ENCODE measurements around the gene PDK2.
A peak's percentile ranks its signal among the peaks of the same experiment; 100 is the strongest.

The PDK2 gene

DNA sequence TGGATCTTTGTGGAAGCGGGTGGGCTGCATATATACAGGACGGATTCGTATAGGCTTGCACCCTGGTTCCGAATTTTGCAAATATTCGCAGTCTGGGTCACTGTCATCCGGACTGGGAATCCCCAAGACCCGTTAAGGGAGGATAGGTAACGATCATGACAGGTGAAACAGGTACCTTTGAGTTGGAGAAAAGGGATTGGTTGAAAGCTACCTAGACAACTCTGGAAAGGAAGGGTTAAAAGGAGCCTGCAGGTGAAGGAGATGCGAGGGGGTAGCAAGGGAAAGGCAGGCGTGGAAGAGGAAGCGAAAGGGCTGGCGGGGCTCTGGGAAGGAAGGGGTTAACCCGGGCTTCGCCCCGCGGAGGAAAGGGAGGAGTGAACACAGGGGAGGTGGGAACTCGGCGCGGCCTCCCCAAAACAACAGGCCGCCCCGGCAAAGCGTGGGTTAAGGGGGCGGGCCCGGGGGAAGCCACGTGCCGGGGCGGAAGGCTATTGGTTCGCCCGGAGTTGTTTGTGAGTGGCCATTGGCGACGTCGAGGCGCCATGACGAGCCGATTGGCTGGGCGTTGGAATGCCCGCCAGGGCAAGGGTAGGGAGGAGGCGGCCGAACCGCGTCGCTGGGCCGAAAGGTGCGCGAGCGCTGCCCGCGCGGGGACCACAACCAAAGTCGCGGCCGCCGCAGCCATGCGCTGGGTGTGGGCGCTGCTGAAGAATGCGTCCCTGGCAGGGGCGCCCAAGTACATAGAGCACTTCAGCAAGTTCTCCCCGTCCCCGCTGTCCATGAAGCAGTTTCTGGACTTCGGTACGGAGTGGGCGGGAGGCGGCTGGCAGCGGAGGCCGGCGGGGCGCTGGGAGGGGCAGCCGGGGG lies at the start of gene PDK2:
PDK2 (plus strand) TSS at position 599 of the 867 bp plus-strand sequence; CDS start at position 684, 85 bp downstream.
- peak; percentile 89 for DNase-seq

DNA sequence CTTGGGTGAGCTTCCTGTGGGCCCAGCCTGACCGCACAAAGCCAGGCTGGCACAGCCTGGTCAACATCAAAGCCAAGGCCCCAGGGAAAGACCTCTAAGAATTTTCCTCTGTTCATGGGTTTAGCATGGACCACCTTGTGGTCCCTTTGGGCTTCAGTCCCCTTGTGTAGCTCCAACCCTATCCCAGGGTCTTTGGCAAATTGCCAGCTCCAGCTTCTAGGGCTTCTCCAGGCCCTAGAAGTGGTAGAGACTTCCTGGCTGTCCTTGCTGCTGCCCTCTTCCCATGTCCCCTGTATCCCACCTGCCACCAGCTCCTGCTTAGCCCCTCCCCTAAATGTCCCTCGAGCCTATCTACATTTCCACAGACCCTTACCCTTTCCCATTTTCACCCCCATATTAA lies 49.0 kb upstream of the PDK2 start:
- no peak for DNase-seq

DNA sequence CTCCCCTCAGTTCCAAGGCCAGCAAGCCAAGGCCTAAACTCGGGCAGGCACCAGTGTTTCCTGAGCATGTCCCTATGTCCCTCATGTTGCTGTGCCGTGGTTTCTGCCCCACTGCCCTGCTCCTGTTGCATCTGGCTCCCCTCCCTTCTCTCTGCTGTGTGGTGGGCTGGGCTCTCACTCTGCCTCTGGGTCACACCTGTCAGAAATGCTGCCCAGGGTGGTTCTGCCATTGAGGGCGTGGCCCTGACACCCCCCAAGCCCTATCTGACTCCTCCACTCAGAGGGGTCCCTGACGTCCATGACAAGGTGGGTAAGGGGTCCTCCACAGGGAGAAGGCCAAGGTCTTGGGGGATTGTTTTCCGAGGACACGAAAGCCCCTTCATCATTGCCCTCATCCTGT lies 48.5 kb upstream of the PDK2 start:
- DNase-seq: no peak

DNA sequence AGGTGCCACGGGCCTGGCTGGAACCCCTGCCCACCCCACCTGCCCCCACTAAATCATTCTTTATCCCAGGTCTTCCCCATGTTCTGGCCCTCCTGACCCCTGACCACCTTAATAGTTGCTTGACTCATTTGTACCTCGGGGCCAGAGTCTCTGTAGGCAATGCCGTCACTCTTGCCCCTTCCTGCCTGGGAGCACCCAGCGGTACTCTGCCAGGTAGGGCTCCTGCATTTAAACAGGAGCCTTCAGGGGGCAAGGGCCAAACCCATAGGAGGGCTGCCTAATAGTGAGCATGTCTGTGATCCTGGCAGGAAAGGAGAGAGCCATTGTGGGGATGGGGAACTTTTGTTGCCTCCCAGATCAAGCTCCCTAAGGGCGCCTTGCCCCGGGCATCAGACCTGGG lies 48.1 kb upstream of the PDK2 start:
- no peak for DNase-seq

DNA sequence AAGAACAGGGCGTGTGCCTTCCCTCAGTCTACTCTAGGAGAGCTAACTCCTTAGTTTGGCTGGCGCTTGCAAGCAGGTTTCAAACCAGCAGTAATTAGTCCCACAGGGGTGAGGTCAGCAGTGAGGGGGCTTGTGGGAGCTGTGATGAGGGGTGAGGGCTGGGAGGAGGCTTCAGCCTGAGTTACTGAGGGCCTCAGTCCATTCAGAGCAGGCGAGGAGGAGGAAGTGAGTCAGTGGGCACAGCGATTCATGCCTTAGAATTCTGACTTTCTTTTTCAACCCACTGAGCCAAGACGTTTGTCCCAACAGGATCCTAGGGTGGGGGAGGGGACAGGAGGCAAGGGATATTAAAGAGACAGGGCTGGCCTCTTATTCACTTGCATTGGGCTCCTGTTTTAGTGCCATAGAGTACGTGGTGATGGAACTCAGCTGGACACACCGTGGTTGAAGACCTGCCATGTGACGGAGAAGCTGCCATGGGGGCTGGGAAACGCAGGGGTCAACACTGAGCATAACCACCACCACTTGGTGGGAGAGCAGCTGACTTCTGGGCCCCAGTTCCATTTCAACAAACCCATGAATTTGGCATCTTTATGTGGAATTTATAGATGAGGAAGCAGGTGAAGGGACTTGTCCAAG lies 47.5 kb upstream of the PDK2 start:
- no peak for DNase-seq

DNA sequence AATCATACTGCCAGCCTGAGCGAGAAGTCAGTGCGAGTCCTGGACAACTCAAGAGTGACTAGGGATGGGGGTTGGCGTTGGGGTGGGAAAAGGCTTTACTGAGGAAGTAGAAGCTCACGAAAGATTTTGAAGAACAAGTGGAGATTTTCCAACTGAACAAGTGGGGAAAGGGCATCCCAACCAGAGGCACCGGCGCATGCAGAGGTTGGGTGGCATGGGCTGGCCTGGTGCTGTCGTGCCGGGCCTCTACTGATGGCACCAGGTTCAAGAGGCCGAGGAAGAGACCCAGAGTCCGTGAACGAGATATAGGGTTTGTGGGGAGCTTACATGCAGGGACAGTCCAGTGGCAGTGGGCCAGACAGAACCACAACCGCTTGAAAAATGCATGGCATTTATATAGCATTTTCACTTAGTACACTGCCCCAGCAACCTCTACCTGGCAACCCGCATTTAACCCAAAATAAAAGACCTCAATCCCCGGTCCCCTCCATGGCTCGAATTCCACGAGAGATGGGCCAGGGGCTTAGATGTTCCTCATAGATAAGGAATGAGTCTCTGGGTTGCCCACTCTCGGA lies 46.9 kb upstream of the PDK2 start:
- no peak for DNase-seq

DNA sequence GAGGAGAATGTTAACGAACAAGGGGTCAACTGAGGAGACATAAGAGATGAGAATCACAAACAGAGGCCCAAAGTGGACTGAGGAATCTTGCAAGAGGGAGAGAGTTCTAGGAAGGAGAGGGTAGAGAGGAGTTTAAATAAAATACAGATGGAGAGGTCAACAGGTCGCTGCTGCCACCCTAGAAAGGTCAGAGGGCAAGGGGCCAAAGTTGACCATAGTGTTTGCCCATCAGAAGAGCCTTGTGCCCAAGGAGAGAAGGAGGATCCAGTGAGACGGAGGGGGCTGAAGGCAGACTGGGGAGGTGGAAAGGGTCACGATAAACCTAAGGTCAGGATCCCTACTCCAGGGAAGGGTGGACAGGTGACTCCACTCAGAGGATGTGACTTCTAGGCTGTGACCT lies 46.2 kb upstream of the PDK2 start:
- DNase-seq: no peak

DNA sequence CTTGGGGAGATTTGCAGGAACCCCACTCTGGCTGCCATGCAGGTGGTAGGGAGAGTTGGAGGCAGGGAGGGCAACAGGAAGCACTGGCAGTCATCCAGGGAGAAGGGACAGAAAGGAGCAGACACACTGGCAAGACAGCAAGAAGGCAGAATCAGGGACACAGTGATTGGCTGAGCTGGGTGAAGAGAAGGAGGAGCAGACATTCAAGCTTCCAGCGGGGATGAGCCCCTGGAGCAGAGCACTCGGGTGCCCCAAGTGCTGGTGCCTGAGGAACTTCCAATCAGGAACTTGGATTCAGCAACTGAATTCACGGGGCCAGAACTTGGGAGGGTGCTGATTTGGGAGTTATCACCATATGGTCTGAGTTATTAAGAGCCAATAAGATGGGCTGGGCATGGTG lies 45.5 kb upstream of the PDK2 start:
- no peak for DNase-seq

DNA sequence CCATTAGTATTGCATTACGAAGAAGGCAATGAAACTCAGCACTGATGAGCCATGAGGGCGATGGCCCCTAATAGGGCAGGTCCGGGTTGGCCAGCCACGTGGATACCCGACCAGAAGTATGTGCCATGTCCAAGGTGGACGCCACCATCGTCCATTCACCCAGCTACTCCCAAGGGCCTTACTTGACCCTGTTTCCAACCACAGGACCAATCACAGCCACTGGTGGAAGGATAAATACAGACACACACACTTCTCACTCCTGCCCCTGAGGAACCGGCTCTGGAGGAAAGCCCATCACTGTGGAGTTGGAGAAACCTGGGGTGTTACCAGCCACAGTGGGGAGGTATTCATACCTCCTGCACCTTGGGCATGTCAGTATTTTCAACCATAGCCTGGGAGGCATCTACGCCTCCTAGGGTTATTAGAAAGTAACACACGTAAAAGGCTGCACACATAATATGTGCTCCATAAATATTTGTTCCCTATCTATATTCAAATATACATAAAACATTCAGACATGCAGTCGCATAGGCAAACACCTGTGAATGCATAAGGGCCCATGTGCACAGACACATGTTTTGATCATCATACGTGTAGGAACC lies 44.6 kb upstream of the PDK2 start:
- no peak for DNase-seq

DNA sequence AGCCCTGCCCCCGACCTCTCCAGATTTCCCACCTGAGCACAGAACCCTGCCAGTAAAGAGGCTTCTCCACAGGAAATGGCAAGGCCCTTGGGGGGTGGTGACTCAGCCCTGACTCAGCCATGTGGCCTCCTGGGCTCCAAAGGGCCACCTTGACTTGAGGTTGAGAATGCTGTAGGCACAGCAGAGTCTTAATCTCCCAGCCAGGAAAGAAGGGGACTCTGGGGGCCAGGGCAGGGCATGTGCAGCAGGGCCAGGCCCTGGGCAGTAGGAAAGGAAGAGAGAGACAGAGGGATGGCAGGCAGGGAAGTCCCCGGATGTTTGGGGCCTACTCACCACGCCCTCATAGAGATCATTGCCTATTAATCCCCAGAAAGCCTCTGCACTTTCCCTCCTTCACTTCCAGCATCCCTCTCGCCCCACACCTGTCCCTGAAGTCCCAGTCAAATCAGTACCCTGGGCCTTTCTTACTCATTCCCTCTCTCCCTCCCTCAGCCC lies 44.0 kb upstream of the PDK2 start:
- no peak for DNase-seq

DNA sequence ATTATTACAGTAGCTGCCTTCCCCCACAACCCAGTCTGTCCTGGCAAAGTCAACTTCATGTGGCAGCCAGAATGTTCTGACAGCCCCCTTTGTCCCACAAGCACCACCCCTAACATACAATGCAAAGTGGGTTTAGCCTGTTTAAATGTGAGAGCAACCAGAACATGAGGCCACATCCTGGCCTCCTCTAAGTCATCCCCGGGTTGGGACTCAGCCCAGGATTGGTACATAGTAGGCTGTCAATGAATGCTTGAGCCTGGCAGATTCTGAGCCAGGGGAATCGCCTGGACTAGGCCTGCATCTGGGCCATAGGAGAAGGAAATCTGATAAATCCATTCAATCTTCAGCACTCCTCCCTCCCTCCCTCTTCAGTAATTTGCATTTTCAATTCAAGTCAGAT lies 43.5 kb upstream of the PDK2 start:
- DNase-seq: no peak

DNA sequence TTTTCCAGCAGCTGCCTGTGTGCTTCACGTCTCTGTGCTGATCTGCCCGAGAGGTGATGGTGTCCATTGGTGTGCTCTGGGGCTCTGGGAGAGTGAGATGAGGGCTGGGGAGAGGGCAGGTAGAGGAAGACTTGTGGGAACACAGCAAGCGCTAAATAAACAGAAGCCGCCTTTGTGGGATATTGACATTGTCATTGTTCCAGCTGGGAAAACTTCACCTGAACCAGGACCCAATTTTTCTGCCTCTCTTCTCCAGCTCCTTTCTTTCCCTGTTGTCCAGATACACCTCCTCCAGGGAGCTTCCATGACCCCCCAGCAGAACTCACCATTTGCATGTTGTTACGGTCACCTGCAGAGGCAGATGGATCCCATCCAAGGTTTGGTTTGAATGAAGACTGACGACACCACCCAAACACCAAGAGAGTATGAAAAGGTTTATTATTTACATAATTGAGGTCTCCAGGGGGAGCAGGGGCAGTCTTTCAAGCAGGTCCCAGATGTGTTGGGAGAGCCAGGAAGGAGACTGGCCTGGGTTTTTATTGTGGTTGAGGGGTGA lies 42.8 kb upstream of the PDK2 start:
- peak; percentile 16 for DNase-seq

DNA sequence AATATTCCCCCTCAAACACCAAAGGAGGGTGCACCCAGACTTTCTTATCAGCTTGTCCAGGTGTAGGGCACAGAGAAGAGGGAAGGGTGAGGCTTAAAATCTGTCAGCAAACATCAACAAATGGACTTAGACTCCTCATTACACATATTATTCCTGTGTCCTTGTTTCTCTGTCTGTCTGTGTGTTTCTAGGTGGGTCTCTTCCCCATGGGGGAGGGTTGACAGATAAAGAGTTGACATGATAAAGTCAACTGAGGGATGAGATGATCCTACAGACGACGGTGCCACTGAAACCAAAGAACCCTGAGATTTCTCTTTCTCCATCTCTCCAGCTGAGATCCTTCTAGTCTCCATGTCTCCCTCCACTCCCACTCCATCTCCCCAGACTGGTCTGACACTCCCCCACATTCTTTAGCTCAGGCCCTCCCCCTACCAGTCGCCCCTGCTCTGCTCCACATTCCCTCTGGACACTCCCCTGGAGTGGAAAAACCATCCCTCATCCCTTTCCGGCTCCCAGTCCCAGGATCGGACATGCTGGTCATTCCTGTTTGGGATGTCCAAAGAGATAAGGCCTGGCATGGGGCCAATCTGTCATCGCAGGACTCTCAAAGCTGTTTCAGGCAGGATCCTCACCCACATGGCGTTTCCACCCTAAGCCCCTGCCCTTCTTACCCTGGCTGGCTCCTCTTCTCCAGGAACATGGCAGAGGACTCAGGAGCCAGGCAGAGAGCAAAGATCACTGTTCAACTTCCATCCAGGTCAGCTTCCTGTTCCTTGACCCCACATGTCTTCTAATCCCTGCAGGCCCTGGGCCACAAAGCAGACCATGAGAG lies 42.1 kb upstream of the PDK2 start:
- no peak for DNase-seq

DNA sequence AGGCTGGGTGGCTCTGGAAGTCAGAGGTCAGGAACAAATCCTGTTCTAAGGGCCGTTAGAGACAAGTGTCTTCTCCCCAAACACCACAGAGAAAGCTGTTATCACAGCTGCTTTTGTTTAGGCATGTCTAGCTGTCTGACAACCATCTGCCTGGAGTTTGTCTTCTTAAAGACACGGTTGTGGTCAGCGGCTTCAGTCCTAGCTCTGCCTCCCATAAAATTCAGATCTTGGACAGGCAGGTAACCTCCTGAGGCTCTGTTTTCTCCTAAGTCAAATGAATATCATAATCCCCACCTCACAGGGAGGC lies 41.5 kb upstream of the PDK2 start:
- DNase-seq: no peak

DNA sequence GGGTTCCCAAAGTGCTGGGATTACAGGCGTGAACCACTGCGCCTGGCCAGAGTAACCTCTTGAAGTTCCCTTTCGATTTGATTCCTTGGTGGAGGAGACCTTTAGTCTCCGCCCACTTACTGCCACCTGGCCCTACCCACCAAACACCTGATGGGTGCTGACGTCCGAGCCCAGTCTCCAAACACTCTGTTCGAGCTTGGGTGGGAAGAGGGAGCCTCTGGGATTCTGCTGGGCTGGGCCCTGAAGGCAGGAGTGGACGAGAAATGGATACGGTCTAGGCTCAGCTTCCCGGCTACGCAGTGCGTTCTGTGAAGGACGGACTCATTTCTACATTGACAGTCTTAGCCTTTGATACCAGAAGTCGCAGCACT lies 40.1 kb upstream of the PDK2 start:
- DNase-seq: peak; percentile 57

DNA sequence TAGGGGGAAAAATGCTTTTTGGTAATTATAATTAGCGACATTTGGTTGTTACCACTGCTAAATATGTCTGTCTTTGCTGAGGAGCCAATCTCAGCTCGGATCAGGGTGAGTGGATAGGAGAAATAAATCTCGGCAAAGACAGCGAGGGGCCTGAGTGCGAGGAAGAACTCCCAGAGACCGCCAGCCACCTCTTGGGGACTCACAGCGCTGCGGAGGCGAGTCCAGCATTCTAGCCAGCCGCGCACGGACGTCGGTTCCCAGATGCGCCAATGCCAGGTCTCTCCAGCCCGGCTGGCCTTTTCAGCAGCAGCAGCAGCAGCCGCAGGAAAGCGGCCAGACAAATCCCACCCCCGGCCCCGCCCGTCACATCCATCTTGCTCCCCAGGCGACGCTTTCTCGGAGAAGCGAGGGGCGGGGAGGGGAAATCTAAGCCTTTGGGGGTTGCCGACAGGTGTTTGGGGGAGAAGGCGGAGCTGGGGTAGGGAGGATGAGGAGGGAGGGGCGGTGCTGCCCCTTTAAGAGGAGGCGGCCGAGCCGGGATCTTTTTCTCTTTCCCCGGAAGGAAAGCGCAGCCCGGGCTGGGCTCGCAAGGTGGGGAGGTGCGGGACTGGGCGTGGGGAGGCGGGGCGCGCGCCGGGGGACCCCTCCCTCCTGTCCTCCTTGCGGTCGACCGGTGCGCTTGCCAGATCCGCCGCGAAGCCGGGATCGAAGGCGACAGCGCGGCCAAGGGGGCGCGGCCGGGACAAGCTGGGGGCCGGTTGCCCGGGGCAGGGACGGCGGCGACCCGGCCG lies 39.5 kb upstream of the PDK2 start, which contains the start of gene ITGA3:
ITGA3 (plus strand) TSS at position 685 of the 791 bp plus-strand sequence. CDS start 330 bp downstream, outside the sequence.
- peak; percentile 84 for DNase-seq

DNA sequence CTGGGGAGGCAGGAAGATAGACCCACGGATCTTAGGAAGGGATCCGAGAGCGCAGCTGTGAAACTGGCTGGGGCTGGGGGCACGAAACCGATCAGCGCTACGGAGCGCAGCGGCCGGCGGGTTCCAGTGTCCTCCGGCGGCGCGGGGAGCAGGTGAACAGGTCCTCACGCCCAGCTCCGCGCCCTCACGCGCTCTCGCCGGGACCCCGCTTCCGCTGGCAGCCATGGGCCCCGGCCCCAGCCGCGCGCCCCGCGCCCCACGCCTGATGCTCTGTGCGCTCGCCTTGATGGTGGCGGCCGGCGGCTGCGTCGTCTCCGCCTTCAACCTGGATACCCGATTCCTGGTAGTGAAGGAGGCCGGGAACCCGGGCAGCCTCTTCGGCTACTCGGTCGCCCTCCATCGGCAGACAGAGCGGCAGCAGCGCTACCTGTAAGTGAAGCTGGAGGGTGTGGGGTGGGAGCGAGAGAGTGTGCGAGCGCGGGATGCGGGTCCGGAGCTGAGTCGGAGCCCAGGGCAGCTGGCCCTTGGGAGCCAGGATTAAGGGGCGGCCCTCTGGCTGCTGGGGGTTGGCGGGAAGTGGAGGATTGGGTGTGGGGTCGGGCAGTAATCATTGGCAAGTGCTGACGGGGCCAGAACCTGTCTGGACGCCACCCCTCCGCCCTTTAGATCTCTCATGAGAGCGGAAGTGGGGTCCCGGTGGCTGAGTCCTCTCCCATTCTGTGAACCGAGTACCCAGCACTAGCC lies 38.8 kb upstream of the PDK2 start:
- peak; percentile 65 for DNase-seq

DNA sequence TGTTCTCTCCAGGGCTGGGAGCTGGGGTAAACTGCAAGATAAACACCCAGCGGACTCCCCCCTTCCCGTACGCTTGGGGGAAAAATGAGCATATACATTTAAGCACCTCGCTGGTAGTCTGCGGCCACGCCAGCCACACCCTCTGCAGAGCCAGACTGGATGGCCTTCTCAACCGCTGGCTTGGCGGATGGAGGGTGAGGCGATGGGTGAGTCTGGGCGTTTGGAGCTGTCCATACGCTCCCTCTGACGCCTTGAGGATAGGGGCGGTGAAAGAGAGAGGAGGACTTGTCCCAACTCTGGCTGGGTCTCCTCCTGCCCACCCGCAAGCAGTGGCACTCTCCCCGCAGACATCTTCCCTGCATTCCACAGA lies 38.2 kb upstream of the PDK2 start:
- DNase-seq: no peak

DNA sequence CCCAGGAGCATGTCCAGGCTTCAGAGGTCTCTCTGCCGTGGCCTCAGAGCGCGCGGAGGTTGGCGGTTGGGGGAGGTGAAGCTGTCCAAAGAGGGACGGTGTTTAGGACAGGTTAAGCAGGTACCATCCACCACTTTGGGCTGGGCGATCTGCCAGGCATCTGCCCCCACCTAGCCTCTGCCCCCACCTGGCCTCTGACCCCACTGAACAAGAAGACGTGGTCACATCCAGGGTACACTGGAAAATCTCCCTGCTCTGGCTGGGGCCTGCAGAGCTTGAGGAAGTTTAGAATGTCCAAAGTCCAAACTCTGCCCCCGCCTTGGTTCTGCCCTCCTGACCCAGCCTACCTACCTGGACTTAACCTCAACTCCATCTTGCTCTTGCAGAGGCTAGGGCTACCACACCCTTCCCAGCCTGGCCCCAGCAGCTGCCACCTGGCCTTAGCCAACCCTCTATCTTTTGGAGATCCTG lies 37.6 kb upstream of the PDK2 start:
- DNase-seq: no peak

DNA sequence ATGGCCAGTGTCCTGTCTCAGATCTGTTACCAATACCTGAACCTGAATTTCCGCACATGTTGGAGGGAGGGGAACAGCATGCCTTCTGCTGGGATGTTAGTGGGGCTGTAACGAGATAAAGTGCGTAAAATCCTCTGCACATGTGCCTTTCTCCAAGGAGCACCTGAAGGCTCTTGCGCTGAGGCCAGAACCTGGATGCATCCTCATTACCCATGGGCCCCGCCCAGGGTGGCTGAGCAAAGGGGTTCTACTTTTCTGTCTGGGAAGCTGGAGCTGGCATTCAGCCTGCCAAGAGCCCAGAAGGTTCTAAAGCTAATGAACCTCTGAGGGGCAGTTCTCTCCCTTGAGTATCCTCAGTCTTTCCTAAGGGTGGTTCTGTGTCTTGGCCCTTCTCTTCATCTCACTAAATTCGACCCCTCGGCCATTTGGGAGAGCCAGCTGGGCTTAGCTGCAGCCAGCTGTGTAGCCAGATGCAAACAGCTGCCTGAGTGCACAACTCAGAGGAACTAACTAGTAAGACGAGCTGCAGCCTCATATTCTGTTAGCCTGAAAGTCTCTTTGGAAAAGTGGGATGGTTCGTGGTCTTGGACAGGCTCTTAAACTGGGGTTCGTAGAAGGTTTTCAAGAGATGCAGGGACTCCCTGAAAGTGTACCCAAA lies 36.7 kb upstream of the PDK2 start:
- DNase-seq: no peak
